ENCODE measurements around the gene COL7A1.

DNA sequence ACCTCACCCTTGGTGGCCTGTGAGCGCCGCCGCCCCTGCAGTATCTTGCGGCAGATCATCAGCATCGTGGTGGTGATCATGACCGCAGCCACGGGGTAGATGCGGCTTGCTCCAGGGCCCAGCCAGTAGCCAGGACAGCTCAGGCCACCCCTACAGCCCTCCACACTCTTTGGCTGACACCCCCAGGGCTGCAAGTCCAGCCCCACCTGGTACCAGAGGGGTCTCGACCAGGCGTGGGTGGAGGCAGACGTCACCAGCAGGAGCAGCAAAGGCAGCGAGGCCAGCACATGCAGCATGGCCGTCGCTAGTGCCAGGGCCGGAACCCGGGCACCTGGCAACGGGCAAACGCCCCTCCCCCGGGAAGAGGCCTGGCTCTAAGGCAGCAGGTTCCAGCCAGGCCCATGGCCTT is 26.3 kb upstream of the COL7A1 start, which contains the start of gene TMEM89:
- TF ChIP-seq, protein P1, sequence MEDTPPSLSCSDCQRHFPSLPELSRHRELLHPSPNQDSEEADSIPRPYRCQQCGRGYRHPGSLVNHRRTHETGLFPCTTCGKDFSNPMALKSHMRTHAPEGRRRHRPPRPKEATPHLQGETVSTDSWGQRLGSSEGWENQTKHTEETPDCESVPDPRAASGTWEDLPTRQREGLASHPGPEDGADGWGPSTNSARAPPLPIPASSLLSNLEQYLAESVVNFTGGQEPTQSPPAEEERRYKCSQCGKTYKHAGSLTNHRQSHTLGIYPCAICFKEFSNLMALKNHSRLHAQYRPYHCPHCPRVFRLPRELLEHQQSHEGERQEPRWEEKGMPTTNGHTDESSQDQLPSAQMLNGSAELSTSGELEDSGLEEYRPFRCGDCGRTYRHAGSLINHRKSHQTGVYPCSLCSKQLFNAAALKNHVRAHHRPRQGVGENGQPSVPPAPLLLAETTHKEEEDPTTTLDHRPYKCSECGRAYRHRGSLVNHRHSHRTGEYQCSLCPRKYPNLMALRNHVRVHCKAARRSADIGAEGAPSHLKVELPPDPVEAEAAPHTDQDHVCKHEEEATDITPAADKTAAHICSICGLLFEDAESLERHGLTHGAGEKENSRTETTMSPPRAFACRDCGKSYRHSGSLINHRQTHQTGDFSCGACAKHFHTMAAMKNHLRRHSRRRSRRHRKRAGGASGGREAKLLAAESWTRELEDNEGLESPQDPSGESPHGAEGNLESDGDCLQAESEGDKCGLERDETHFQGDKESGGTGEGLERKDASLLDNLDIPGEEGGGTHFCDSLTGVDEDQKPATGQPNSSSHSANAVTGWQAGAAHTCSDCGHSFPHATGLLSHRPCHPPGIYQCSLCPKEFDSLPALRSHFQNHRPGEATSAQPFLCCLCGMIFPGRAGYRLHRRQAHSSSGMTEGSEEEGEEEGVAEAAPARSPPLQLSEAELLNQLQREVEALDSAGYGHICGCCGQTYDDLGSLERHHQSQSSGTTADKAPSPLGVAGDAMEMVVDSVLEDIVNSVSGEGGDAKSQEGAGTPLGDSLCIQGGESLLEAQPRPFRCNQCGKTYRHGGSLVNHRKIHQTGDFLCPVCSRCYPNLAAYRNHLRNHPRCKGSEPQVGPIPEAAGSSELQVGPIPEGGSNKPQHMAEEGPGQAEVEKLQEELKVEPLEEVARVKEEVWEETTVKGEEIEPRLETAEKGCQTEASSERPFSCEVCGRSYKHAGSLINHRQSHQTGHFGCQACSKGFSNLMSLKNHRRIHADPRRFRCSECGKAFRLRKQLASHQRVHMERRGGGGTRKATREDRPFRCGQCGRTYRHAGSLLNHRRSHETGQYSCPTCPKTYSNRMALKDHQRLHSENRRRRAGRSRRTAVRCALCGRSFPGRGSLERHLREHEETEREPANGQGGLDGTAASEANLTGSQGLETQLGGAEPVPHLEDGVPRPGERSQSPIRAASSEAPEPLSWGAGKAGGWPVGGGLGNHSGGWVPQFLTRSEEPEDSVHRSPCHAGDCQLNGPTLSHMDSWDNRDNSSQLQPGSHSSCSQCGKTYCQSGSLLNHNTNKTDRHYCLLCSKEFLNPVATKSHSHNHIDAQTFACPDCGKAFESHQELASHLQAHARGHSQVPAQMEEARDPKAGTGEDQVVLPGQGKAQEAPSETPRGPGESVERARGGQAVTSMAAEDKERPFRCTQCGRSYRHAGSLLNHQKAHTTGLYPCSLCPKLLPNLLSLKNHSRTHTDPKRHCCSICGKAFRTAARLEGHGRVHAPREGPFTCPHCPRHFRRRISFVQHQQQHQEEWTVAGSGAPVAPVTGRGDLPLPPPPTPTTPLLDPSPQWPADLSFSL (CRISPR knock-in tag; IDR thresholded peaks at IDR 0.05): no peak
- TF ChIP-seq ZNF160 (CRISPR knock-in tag; IDR thresholded peaks at IDR 0.05): no peak
- no peak for TF ChIP-seq HOXA3 (CRISPR knock-in tag; IDR thresholded peaks at IDR 0.05)

Measured in HepG2 (cell line).